ENCODE results near the gene CAPN12. TPM values are rescaled to one million over a fixed set of nuclear protein-coding genes. Genes with fewer than 3 reads are reported as not detected.
A peak's percentile ranks its signal among the peaks of the same experiment; 100 is the strongest.
"Not testable (repeated sequence)": the region's sequence is repeated elsewhere in the genome, so short reads cannot be mapped to it uniquely, and the experiment has no call there.

The CAPN12 gene
- total and polyA plus RNA-seq, 2 donors: 1.6 to 6.5 TPM

- DNase-seq (ENCODE audit: low read depth in 6 of 9, low spot score in 9 of 9): peak in 1 of 9 donors; percentile 16
- Histone ChIP-seq H3K27ac (ENCODE audit: low read depth in 1 of 2, low read length in 1 of 2) (peak overlapping the region; percentile 55 to 62), H3K27me3 (ENCODE audit: control insufficient read depth in 2 of 2, insufficient read depth in 1 of 2, low read length in 1 of 2) (no peaks in the 10 kb centered on the region), H3K4me3 (ENCODE audit: low read length in 2 of 2) (no peak overlapping the region), H3K36me3 (ENCODE audit: control insufficient read depth in 2 of 2, insufficient read depth in 2 of 2, low read length in 1 of 2) (no peaks in the 10 kb centered on the region), H3K9me3 (ENCODE audit: control insufficient read depth in 2 of 2, insufficient read depth in 1 of 2, low read length in 1 of 2) (no peaks in the 10 kb centered on the region), H3K4me1 (ENCODE audit: control insufficient read depth in 2 of 2, insufficient read depth in 2 of 2, low read length in 2 of 2) (no peaks in the 10 kb centered on the region)
- 91% methylated on average over 11 of the region's 11 CpGs for WGBS
Measured at GRCh38 chr19:38786572-38787265, 42.4 kb upstream of the CAPN12 start.

DNA sequence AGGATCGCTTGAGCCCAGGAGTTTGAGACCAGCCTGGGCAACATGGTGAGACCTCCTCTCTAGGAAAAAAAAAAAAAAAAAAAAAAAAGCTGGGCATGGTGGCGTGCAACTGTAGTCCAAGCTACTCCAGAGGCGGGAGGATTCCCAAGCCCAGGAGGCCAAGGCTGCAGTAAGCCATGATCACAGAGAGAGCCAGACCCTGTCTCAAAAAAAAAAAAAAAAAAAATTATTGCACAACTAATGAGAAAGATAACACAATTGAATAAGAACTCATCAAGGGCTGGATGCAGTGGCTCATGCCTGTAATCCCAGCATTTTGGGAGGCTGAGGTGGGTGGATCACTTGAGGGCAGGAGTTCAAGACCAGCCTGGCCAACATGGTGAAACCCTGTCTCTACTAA is 41.8 kb upstream of the CAPN12 start:
- DNase-seq (ENCODE audit: low read depth in 6 of 9, low spot score in 9 of 9); H3K36me3 ChIP-seq (ENCODE audit: control insufficient read depth in 2 of 2, insufficient read depth in 2 of 2, low read length in 1 of 2); H3K4me3 ChIP-seq (ENCODE audit: low read length in 2 of 2); H3K27me3 ChIP-seq (ENCODE audit: control insufficient read depth in 2 of 2, insufficient read depth in 1 of 2, low read length in 1 of 2); H3K4me1 ChIP-seq (ENCODE audit: control insufficient read depth in 2 of 2, insufficient read depth in 2 of 2, low read length in 2 of 2); H3K9me3 ChIP-seq (ENCODE audit: control insufficient read depth in 2 of 2, insufficient read depth in 1 of 2, low read length in 1 of 2); H3K27ac ChIP-seq (ENCODE audit: low read depth in 1 of 2, low read length in 1 of 2): not testable (repeated sequence)
- 95% methylated on average over 3 of the region's 3 CpGs for WGBS

GRCh38 chr19:38785187-38785699 is 41.0 kb upstream of the CAPN12 start:
- H3K4me1 ChIP-seq (ENCODE audit: control insufficient read depth in 2 of 2, insufficient read depth in 2 of 2, low read length in 2 of 2): no peaks in the 10 kb centered on the region
- peaks cover 0 to 3% of the 10 kb centered on the region in 2 donors for H3K27me3 ChIP-seq (ENCODE audit: control insufficient read depth in 2 of 2, insufficient read depth in 1 of 2, low read length in 1 of 2)
- no peak overlapping the region for H3K27ac ChIP-seq (ENCODE audit: low read depth in 1 of 2, low read length in 1 of 2)
- no peak for DNase-seq (ENCODE audit: low read depth in 6 of 9, low spot score in 9 of 9)
- H3K9me3 ChIP-seq (ENCODE audit: control insufficient read depth in 2 of 2, insufficient read depth in 1 of 2, low read length in 1 of 2): no peaks in the 10 kb centered on the region
- H3K4me3 ChIP-seq (ENCODE audit: low read length in 2 of 2): no peak overlapping the region
- H3K36me3 ChIP-seq (ENCODE audit: control insufficient read depth in 2 of 2, insufficient read depth in 2 of 2, low read length in 1 of 2): no peaks in the 10 kb centered on the region
- 99% methylated on average over 7 of the region's 7 CpGs for WGBS

GRCh38 chr19:38784224-38784623 is 40.0 kb upstream of the CAPN12 start:
- DNase-seq (ENCODE audit: low read depth in 6 of 9, low spot score in 9 of 9): no peak
- Histone ChIP-seq H3K27me3 (ENCODE audit: control insufficient read depth in 2 of 2, insufficient read depth in 1 of 2, low read length in 1 of 2) (peaks cover 0 to 3% of the 10 kb centered on the region in 2 donors), H3K27ac (ENCODE audit: low read depth in 1 of 2, low read length in 1 of 2) (no peak overlapping the region), H3K4me3 (ENCODE audit: low read length in 2 of 2) (no peak overlapping the region), H3K9me3 (ENCODE audit: control insufficient read depth in 2 of 2, insufficient read depth in 1 of 2, low read length in 1 of 2) (no peaks in the 10 kb centered on the region), H3K4me1 (ENCODE audit: control insufficient read depth in 2 of 2, insufficient read depth in 2 of 2, low read length in 2 of 2) (no peaks in the 10 kb centered on the region), H3K36me3 (ENCODE audit: control insufficient read depth in 2 of 2, insufficient read depth in 2 of 2, low read length in 1 of 2) (no peaks in the 10 kb centered on the region)
- WGBS: 92% methylated on average over 3 of the region's 3 CpGs

- WGBS: 97% methylated on average over 13 of the region's 13 CpGs
- not testable (repeated sequence) for H3K9me3 ChIP-seq (ENCODE audit: control insufficient read depth in 2 of 2, insufficient read depth in 1 of 2, low read length in 1 of 2); H3K27ac ChIP-seq (ENCODE audit: low read depth in 1 of 2, low read length in 1 of 2); H3K4me3 ChIP-seq (ENCODE audit: low read length in 2 of 2); H3K36me3 ChIP-seq (ENCODE audit: control insufficient read depth in 2 of 2, insufficient read depth in 2 of 2, low read length in 1 of 2); DNase-seq (ENCODE audit: low read depth in 6 of 9, low spot score in 9 of 9); H3K27me3 ChIP-seq (ENCODE audit: control insufficient read depth in 2 of 2, insufficient read depth in 1 of 2, low read length in 1 of 2); H3K4me1 ChIP-seq (ENCODE audit: control insufficient read depth in 2 of 2, insufficient read depth in 2 of 2, low read length in 2 of 2)
Measured at GRCh38 chr19:38782212-38782611, 37.9 kb upstream of the CAPN12 start.

GRCh38 chr19:38781058-38781457 is 36.8 kb upstream of the CAPN12 start:
- 85% methylated on average over 7 of the region's 7 CpGs for WGBS
- H3K36me3 ChIP-seq (ENCODE audit: control insufficient read depth in 2 of 2, insufficient read depth in 2 of 2, low read length in 1 of 2): no peaks in the 10 kb centered on the region
- no peak for DNase-seq (ENCODE audit: low read depth in 6 of 9, low spot score in 9 of 9)
- no peaks in the 10 kb centered on the region for H3K4me1 ChIP-seq (ENCODE audit: control insufficient read depth in 2 of 2, insufficient read depth in 2 of 2, low read length in 2 of 2)
- no peaks in the 10 kb centered on the region for H3K9me3 ChIP-seq (ENCODE audit: control insufficient read depth in 2 of 2, insufficient read depth in 1 of 2, low read length in 1 of 2)
- H3K27me3 ChIP-seq (ENCODE audit: control insufficient read depth in 2 of 2, insufficient read depth in 1 of 2, low read length in 1 of 2): peaks cover 0 to 7% of the 10 kb centered on the region in 2 donors
- no peak overlapping the region for H3K4me3 ChIP-seq (ENCODE audit: low read length in 2 of 2)
- no peak overlapping the region for H3K27ac ChIP-seq (ENCODE audit: low read depth in 1 of 2, low read length in 1 of 2)

DNA sequence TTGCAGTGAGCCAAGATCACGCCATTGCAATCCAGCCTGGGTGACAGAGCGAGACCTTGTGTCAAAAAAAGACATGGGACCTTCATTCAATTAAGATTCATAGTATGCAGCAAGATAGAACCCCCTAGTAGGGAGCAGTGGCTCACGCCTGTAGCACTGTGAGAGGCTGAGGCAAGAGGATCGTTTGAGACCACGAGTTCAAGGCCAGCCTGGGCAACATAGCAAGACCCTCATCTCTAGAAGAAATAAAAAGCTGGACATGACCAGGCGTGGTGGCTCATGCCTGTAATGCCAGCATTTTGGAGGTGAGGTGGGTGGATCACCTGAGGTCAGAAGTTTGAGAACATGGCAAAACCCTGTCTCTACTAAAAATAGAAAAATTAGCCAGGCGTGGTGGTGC is 36.2 kb upstream of the CAPN12 start:
- Histone ChIP-seq H3K4me3 (ENCODE audit: low read length in 2 of 2) (no peak overlapping the region), H3K27ac (ENCODE audit: low read depth in 1 of 2, low read length in 1 of 2) (no peak overlapping the region), H3K36me3 (ENCODE audit: control insufficient read depth in 2 of 2, insufficient read depth in 2 of 2, low read length in 1 of 2) (no peaks in the 10 kb centered on the region), H3K4me1 (ENCODE audit: control insufficient read depth in 2 of 2, insufficient read depth in 2 of 2, low read length in 2 of 2) (no peaks in the 10 kb centered on the region), H3K27me3 (ENCODE audit: control insufficient read depth in 2 of 2, insufficient read depth in 1 of 2, low read length in 1 of 2) (peaks cover 0 to 7% of the 10 kb centered on the region in 2 donors), H3K9me3 (ENCODE audit: control insufficient read depth in 2 of 2, insufficient read depth in 1 of 2, low read length in 1 of 2) (no peaks in the 10 kb centered on the region)
- WGBS: 96% methylated on average over 7 of the region's 7 CpGs
- no peak for DNase-seq (ENCODE audit: low read depth in 6 of 9, low spot score in 9 of 9)

GRCh38 chr19:38778733-38779132 is 34.5 kb upstream of the CAPN12 start:
- WGBS: 85% methylated on average over 7 of the region's 7 CpGs
- Histone ChIP-seq H3K9me3 (ENCODE audit: control insufficient read depth in 2 of 2, insufficient read depth in 1 of 2, low read length in 1 of 2) (no peaks in the 10 kb centered on the region), H3K4me3 (ENCODE audit: low read length in 2 of 2) (no peak overlapping the region), H3K36me3 (ENCODE audit: control insufficient read depth in 2 of 2, insufficient read depth in 2 of 2, low read length in 1 of 2) (no peaks in the 10 kb centered on the region), H3K4me1 (ENCODE audit: control insufficient read depth in 2 of 2, insufficient read depth in 2 of 2, low read length in 2 of 2) (no peaks in the 10 kb centered on the region), H3K27ac (ENCODE audit: low read depth in 1 of 2, low read length in 1 of 2) (no peak overlapping the region), H3K27me3 (ENCODE audit: control insufficient read depth in 2 of 2, insufficient read depth in 1 of 2, low read length in 1 of 2) (peaks cover 0 to 7% of the 10 kb centered on the region in 2 donors)
- DNase-seq (ENCODE audit: low read depth in 6 of 9, low spot score in 9 of 9): no peak

GRCh38 chr19:38774181-38774950 is 30.1 kb upstream of the CAPN12 start:
- H3K4me3 ChIP-seq (ENCODE audit: low read length in 2 of 2): no peak overlapping the region

More at GRCh38 chr19:38774181-38774950, 30.1 kb upstream of the CAPN12 start:
- no peak overlapping the region for H3K27ac ChIP-seq (ENCODE audit: low read depth in 1 of 2, low read length in 1 of 2)
- H3K36me3 ChIP-seq (ENCODE audit: control insufficient read depth in 2 of 2, insufficient read depth in 2 of 2, low read length in 1 of 2): no peaks in the 10 kb centered on the region
- WGBS: 90% methylated on average over 13 of the region's 13 CpGs
- no peak for DNase-seq (ENCODE audit: low read depth in 6 of 9, low spot score in 9 of 9)
- peaks cover 2 to 7% of the 10 kb centered on the region in 2 donors for H3K4me1 ChIP-seq (ENCODE audit: control insufficient read depth in 2 of 2, insufficient read depth in 2 of 2, low read length in 2 of 2)
- H3K27me3 ChIP-seq (ENCODE audit: control insufficient read depth in 2 of 2, insufficient read depth in 1 of 2, low read length in 1 of 2): peaks cover 0 to 7% of the 10 kb centered on the region in 2 donors
- no peaks in the 10 kb centered on the region for H3K9me3 ChIP-seq (ENCODE audit: control insufficient read depth in 2 of 2, insufficient read depth in 1 of 2, low read length in 1 of 2)

Data from thymus (tissue), 11 donors.